Stomach (tissue), 4 donors: ENCODE measurements around the gene MPV17.

Source experiments
- CTCF ChIP-seq, 7 experiments: fragments of 450-650 bp in 4 of 7; fragments of 200-600 bp in 3 of 7; sonication (generic) in 3 of 7; IDR thresholded peaks; one replicate each; pipeline ENCODE4 v1.5.1; 2016 to 2019; ENCODE audit warnings: antibody characterized with exemption in 7 of 7, control low read depth in 2 of 7, mild to moderate bottlenecking in 1 of 7
- POLR2A ChIP-seq, 4 donors: fragments of 450-650 bp; IDR thresholded peaks; one replicate each; pipeline ENCODE4 v1.6.1; 2016; ENCODE audit warnings: antibody characterized with exemption in 4 of 4, control low read depth in 2 of 4, mild to moderate bottlenecking in 1 of 4, moderate library complexity in 1 of 4
- POLR2AphosphoS5 ChIP-seq, 3 donors: sonication (generic); formaldehyde crosslinking; IDR thresholded peaks; one replicate each; pipeline ENCODE4 v1.6.1; 2016; ENCODE audit warnings: antibody characterized with exemption in 3 of 3

DNA sequence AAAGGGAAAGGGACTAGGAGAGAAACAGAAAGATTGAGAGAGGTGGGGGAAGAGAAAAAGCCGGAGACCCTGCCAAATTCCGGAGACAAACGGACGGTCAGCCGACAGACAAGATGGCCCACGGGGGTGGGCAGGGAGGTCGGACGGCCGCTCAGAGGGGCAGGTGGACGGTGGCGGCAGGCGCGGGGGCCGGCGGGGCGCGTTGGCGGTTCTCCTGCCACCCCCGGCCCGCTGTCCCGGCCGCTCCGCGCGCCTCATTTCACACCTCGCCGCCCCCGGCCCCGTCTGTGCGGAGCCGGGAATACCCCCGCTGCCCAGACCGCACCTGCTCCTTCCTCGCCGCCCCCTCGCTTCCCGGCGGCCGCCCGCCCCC is 61.0 kb downstream of the MPV17 start:
- TF ChIP-seq CTCF (IDR thresholded peaks at IDR 0.05): no peak
- TF ChIP-seq POLR2A (IDR thresholded peaks at IDR 0.05): no peak
- no peak for TF ChIP-seq POLR2AphosphoS5 (IDR thresholded peaks at IDR 0.05)
